ENCODE results near the gene MRTFB. TPM values are rescaled to one million over a fixed set of nuclear protein-coding genes. Genes with fewer than 3 reads are reported as not detected.

The MRTFB gene, protein sequence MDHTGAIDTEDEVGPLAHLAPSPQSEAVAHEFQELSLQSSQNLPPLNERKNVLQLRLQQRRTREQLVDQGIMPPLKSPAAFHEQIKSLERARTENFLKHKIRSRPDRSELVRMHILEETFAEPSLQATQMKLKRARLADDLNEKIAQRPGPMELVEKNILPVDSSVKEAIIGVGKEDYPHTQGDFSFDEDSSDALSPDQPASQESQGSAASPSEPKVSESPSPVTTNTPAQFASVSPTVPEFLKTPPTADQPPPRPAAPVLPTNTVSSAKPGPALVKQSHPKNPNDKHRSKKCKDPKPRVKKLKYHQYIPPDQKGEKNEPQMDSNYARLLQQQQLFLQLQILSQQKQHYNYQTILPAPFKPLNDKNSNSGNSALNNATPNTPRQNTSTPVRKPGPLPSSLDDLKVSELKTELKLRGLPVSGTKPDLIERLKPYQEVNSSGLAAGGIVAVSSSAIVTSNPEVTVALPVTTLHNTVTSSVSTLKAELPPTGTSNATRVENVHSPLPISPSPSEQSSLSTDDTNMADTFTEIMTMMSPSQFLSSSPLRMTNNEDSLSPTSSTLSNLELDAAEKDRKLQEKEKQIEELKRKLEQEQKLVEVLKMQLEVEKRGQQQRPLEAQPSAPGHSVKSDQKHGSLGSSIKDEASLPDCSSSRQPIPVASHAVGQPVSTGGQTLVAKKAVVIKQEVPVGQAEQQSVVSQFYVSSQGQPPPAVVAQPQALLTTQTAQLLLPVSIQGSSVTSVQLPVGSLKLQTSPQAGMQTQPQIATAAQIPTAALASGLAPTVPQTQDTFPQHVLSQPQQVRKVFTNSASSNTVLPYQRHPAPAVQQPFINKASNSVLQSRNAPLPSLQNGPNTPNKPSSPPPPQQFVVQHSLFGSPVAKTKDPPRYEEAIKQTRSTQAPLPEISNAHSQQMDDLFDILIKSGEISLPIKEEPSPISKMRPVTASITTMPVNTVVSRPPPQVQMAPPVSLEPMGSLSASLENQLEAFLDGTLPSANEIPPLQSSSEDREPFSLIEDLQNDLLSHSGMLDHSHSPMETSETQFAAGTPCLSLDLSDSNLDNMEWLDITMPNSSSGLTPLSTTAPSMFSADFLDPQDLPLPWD
- total RNA-seq: 22.8 and 23.5 TPM in 2 replicates

DNA sequence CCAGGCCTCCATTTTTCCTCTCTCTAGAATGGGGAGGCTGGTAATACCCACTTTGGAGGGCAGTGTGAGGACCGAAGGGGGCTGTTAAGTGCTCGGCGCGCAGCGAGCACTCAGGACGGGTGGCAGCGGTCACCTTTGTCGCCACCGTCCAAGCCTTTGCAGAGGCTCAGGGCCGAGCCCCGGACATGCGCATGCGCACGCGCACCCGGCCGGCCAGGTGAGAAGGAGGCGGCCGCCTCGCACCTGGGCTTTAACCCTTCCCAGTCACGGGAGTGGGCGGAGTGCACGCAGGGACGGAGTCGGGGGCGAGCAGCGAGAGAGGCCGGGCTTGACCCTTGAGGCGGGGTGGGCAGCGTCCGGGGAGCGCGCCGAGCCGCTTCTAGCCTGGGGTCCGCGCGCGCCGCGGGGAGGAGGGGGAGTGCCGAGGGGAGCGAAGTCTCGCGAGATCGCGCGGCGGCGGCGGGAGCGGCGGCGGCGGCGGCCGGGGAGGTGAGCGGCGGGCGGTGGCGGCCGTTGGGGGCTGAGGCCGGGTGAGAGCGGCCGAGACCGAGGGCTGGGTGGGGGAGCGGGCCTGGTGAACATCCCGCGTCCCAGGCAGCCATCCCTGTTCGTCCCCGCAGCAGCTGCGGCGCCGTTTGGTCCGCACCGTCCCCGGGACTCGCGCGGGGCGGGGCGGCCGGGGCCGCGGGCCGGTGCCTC lies at the start of gene MRTFB:
TSS of gene MRTFB (plus strand) at position 443 of the 699 bp plus-strand sequence. CDS start 69,288 bp downstream, outside the sequence.

Small RNAs within 50 kb of the gene (small RNA-seq; reads per million reads assigned to genes)
- gene MIR193B (101 reads per million, percentile 98 among the genes with 10 or more reads in this experiment), gene MIR365A (0.37 reads per million, percentile 15 among the genes with 10 or more reads in this experiment), gene RF00019 (not detected)

Other genes with a start within 250 kb of the MRTFB start
- gene ERCC4, start 151.2 kb upstream of the MRTFB start, total RNA-seq: 5.2 and 8.2 TPM in 2 replicates

All from placental epithelial cell (primary cell).